Mesodermal cell (in vitro differentiated cells): Measurements from ENCODE around the gene MAP1LC3A.

Experiments used
- H3K27ac ChIP-seq: 2 replicates; pipeline ENCODE4 v1.7.0; 2013; ENCODE audit warnings: mild to moderate bottlenecking, low read depth, low read length, moderate library complexity; ENCODE audit not compliant: severe bottlenecking
- H3K36me3 ChIP-seq: 2 replicates; pipeline ENCODE4 v1.7.1; 2013; ENCODE audit warnings: mild to moderate bottlenecking, low read length, moderate library complexity; ENCODE audit not compliant: control insufficient read depth, insufficient read depth
- H3K4me1 ChIP-seq: one replicate; pipeline ENCODE4 v1.7.1; 2013; ENCODE audit warnings: mild to moderate bottlenecking, low read length; ENCODE audit not compliant: insufficient read depth, control insufficient read depth, poor library complexity, severe bottlenecking
- H3K4me3 ChIP-seq: 2 replicates; pipeline ENCODE4 v1.7.0; 2013; ENCODE audit warnings: low read length, control low read depth, mild to moderate bottlenecking; ENCODE audit not compliant: insufficient read depth, poor library complexity, severe bottlenecking; ENCODE audit errors: extremely low read depth
- H3K9me3 ChIP-seq: 2 replicates; pipeline ENCODE4 v1.7.1; 2013; ENCODE audit warnings: mild to moderate bottlenecking, low read length, moderate library complexity; ENCODE audit not compliant: control insufficient read depth
- WGBS, 2 experiments: methylation state at CpG; one replicate each; pipeline ENCODE4 v1.1.5; 2013; ENCODE audit warnings: missing lambda C conversion rate in 2 of 2; ENCODE audit not compliant: insufficient coverage in 2 of 2; 5-methylcytosine and 5-hydroxymethylcytosine counted together

The MAP1LC3A gene

GRCh38 chr20:34577061-34577460, 18.5 kb downstream of the MAP1LC3A start:
- H3K9me3 ChIP-seq, result no peaks in the 10 kb centered on the region
- 93 to 97% methylated on average over 4 of the region's 4 CpGs for WGBS, 2 experiments
- H3K4me1 ChIP-seq, result peaks cover 14% of the 10 kb centered on the region
- no peak overlapping the region for H3K4me3 ChIP-seq
- peaks cover 10% of the 10 kb centered on the region for H3K36me3 ChIP-seq
- no peak overlapping the region for H3K27ac ChIP-seq

- Histone ChIP-seq H3K9me3 (no peaks in the 10 kb centered on the region), H3K4me1 (peaks cover 23% of the 10 kb centered on the region), H3K36me3 (peaks cover 10% of the 10 kb centered on the region), H3K4me3 (no peak overlapping the region), H3K27ac (no peak overlapping the region)
- 94 to 100% methylated on average over 2 of the region's 2 CpGs for whole genome bisulfite sequencing, 2 experiments
Observed at GRCh38 chr20:34578025-34578424, 19.5 kb downstream of the MAP1LC3A start.

- WGBS, 2 experiments, result 84 to 96% methylated on average over 6 of the region's 6 CpGs
- H3K9me3 ChIP-seq, result no peaks in the 10 kb centered on the region
- peaks cover 10% of the 10 kb centered on the region for H3K36me3 ChIP-seq
- H3K27ac ChIP-seq, result peak overlapping the region; percentile 3
- H3K4me3 ChIP-seq, result no peak overlapping the region
- peaks cover 28% of the 10 kb centered on the region for H3K4me1 ChIP-seq
Observed at GRCh38 chr20:34578521-34578920, 20.0 kb downstream of the MAP1LC3A start.

GRCh38 chr20:34579191-34579978, 20.9 kb downstream of the MAP1LC3A start:
- Histone ChIP-seq H3K36me3 (peaks cover 10% of the 10 kb centered on the region), H3K4me1 (peaks cover 29% of the 10 kb centered on the region), H3K4me3 (no peak overlapping the region), H3K9me3 (no peaks in the 10 kb centered on the region), H3K27ac (no peak overlapping the region)
- 73 to 92% methylated on average over 6 to 7 of the region's 11 CpGs for WGBS, 2 experiments

- Histone ChIP-seq H3K9me3 (no peaks in the 10 kb centered on the region), H3K4me1 (peaks cover 29% of the 10 kb centered on the region), H3K27ac (no peak overlapping the region), H3K36me3 (peaks cover 10% of the 10 kb centered on the region), H3K4me3 (no peak overlapping the region)
- 91 to 95% methylated on average over 5 to 6 of the region's 7 CpGs for WGBS, 2 experiments
Observed at GRCh38 chr20:34579979-34580940, 21.7 kb downstream of the MAP1LC3A start.

GRCh38 chr20:34581341-34582184, 23.0 kb downstream of the MAP1LC3A start:
- Histone ChIP-seq H3K9me3 (no peaks in the 10 kb centered on the region), H3K4me1 (peaks cover 29% of the 10 kb centered on the region), H3K27ac (peak overlapping the region; percentile 85), H3K4me3 (no peak overlapping the region), H3K36me3 (peaks cover 10% of the 10 kb centered on the region)
- 91 to 96% methylated on average over 9 to 11 of the region's 11 CpGs for WGBS, 2 experiments

GRCh38 chr20:34582221-34582620, 23.7 kb downstream of the MAP1LC3A start:
- Histone ChIP-seq H3K4me1 (peaks cover 29% of the 10 kb centered on the region), H3K4me3 (no peak overlapping the region), H3K36me3 (peaks cover 10% of the 10 kb centered on the region), H3K27ac (peak overlapping the region; percentile 85), H3K9me3 (no peaks in the 10 kb centered on the region)
- 71 to 92% methylated on average over 1 to 2 of the region's 4 CpGs for WGBS, 2 experiments

GRCh38 chr20:34582911-34583310, 24.4 kb downstream of the MAP1LC3A start:
- 90 to 98% methylated on average over 4 of the region's 4 CpGs for WGBS, 2 experiments
- peaks cover 11% of the 10 kb centered on the region for H3K36me3 ChIP-seq

GRCh38 chr20:34583544-34583943, 25.0 kb downstream of the MAP1LC3A start:
- WGBS, 2 experiments, result 87 to 89% methylated on average over 4 to 6 of the region's 6 CpGs
- no peak overlapping the region for H3K4me3 ChIP-seq
- H3K4me1 ChIP-seq, result peaks cover 29% of the 10 kb centered on the region
- no peaks in the 10 kb centered on the region for H3K9me3 ChIP-seq
- H3K27ac ChIP-seq, result peak overlapping the region; percentile 16
- H3K36me3 ChIP-seq, result peaks cover 13% of the 10 kb centered on the region

More at GRCh38 chr20:34582911-34583310, 24.4 kb downstream of the MAP1LC3A start:
- H3K4me1 ChIP-seq, result peaks cover 29% of the 10 kb centered on the region
- H3K4me3 ChIP-seq, result no peak overlapping the region
- peak overlapping the region; percentile 17 for H3K27ac ChIP-seq
- no peaks in the 10 kb centered on the region for H3K9me3 ChIP-seq

- WGBS, 2 experiments, result 90 to 98% methylated on average over 5 of the region's 5 CpGs
- Histone ChIP-seq H3K36me3 (peaks cover 13% of the 10 kb centered on the region), H3K4me1 (peaks cover 24% of the 10 kb centered on the region), H3K9me3 (no peaks in the 10 kb centered on the region), H3K4me3 (no peak overlapping the region), H3K27ac (no peak overlapping the region)
Observed at GRCh38 chr20:34585019-34585418, 26.5 kb downstream of the MAP1LC3A start.
